ENCODE results near the gene NRG2. TPM values are rescaled to one million over a fixed set of nuclear protein-coding genes. Genes with fewer than 3 reads are reported as not detected.

NRG2 gene
- total RNA-seq, 1 experiment from 2014 or later = 3.5 TPM

Other genes with a start within 250 kb of the NRG2 start
- 0.03 and 0.05 TPM in 2 replicates for gene PSD2, start 247.5 kb downstream of the NRG2 start, total RNA-seq (2014; rRNA removed; shearing (Covaris generic))
- gene PURA, start 70.8 kb upstream of the NRG2 start, total RNA-seq (2014; rRNA removed; shearing (Covaris generic)) = 10.6 and 11.5 TPM in 2 replicates
- gene IGIP, start 82.6 kb upstream of the NRG2 start, total RNA-seq (2014; rRNA removed; shearing (Covaris generic)) = 2.5 and 3.2 TPM in 2 replicates
- gene CYSTM1, start 131.9 kb upstream of the NRG2 start, total RNA-seq (2014; rRNA removed; shearing (Covaris generic)) = 48.4 and 54.9 TPM in 2 replicates